MCF 10A (cell line): ENCODE results near the gene ST3GAL3. TPM values are rescaled to one million over a fixed set of nuclear protein-coding genes. Genes with fewer than 3 reads are reported as not detected.
A peak's percentile ranks its signal among the peaks of the same experiment; 100 is the strongest.

Experiments
- BruUV-seq: library from RNA; stranded (reverse); fragments of 400-500 nt; replicated peaks from 2 replicates; lab custom pipeline; 2021; lab: Mats Ljungman, UMichigan
- CTCF ChIA-PET: fragments of 300-600 bp; sonication (Branson Sonifier 250); formaldehyde crosslinking; extraction: SDS; loops from one replicate; lab custom pipeline; 2021; ENCODE audit warnings: antibody characterized with exemption, inconsistent platforms; lab: Yijun Ruan, JAX
- POLR2A ChIA-PET: fragments of 300-600, 350-650 bp; sonication (Branson Sonifier 250); formaldehyde crosslinking; extraction: SDS; loops from one replicate; lab custom pipeline; 2020; ENCODE audit warnings: antibody characterized with exemption, inconsistent platforms; lab: Yijun Ruan, JAX
- DNase-seq: peaks from one replicate; pipeline ENCODE4 v3.0.0-alpha.2; 2018; ENCODE audit not compliant: unreplicated experiment
- H3K27ac Mint-ChIP-seq: one replicate; pipeline ENCODE4 v1.8.0; 2022; ENCODE audit warnings: mild to moderate bottlenecking, low read depth, mixed read lengths; ENCODE audit not compliant: unreplicated experiment
- H3K27me3 Mint-ChIP-seq: one replicate; pipeline ENCODE4 v1.8.0; 2022; ENCODE audit warnings: mixed read lengths; ENCODE audit not compliant: insufficient read depth, unreplicated experiment
- H3K36me3 Mint-ChIP-seq: one replicate; pipeline ENCODE4 v1.8.0; 2022; ENCODE audit warnings: mild to moderate bottlenecking, moderate library complexity, mixed read lengths; ENCODE audit not compliant: insufficient read depth, unreplicated experiment
- H3K4me1 Mint-ChIP-seq: one replicate; pipeline ENCODE4 v1.8.0; 2022; ENCODE audit warnings: mixed read lengths; ENCODE audit not compliant: insufficient read depth, unreplicated experiment
- H3K4me3 Mint-ChIP-seq: one replicate; pipeline ENCODE4 v1.8.0; 2022; ENCODE audit warnings: mild to moderate bottlenecking, moderate library complexity, mixed read lengths; ENCODE audit not compliant: unreplicated experiment
- H3K9me3 Mint-ChIP-seq: one replicate; pipeline ENCODE4 v1.8.0; 2022; ENCODE audit warnings: mixed read lengths; ENCODE audit not compliant: unreplicated experiment
- intact Hi-C: fragments of 100-400 bp; cut with micrococcal nuclease; formaldehyde crosslinking; loops from 2 replicates; pipeline ENCODE4 v1.14.1; 2022
- total RNA-seq: library from RNA; stranded (reverse); gene quantifications from 2 replicates; pipeline ENCODE4 v1.2.3, GENCODE V29; 2022
- TF ChIP-seq, protein P1 (sequence below): fragments of 200-600 bp; IDR thresholded peaks from one replicate; pipeline ENCODE4 v1.8.0; 2022; ENCODE audit warnings: antibody characterized with exemption, mild to moderate bottlenecking; ENCODE audit not compliant: unreplicated experiment

ST3GAL3 gene
- total RNA-seq, 1 experiment from 2014 or later: 24.2 TPM

GRCh38 chr1:43736819-43737218 lies 29.5 kb downstream of the ST3GAL3 start:
- Mint-ChIP-seq H3K4me1 (no peaks in the 10 kb centered on the region), H3K36me3 (peaks cover 21% of the 10 kb centered on the region), H3K27me3 (no peaks in the 10 kb centered on the region), H3K9me3 (no peaks in the 10 kb centered on the region), H3K4me3 (no peak overlapping the region), H3K27ac (no peak overlapping the region)
- ChIA-PET CTCF (no interaction called here), POLR2A (interaction anchor here (0.8 kb wide), 1 partner anchor 13 kb away, joined by 3 read pairs; no protein-coding TSS in a partner anchor)
- no peak for DNase-seq
- intact Hi-C loops: no loop called here
- TF ChIP-seq, protein P1, sequence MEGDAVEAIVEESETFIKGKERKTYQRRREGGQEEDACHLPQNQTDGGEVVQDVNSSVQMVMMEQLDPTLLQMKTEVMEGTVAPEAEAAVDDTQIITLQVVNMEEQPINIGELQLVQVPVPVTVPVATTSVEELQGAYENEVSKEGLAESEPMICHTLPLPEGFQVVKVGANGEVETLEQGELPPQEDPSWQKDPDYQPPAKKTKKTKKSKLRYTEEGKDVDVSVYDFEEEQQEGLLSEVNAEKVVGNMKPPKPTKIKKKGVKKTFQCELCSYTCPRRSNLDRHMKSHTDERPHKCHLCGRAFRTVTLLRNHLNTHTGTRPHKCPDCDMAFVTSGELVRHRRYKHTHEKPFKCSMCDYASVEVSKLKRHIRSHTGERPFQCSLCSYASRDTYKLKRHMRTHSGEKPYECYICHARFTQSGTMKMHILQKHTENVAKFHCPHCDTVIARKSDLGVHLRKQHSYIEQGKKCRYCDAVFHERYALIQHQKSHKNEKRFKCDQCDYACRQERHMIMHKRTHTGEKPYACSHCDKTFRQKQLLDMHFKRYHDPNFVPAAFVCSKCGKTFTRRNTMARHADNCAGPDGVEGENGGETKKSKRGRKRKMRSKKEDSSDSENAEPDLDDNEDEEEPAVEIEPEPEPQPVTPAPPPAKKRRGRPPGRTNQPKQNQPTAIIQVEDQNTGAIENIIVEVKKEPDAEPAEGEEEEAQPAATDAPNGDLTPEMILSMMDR: no peak
- no TSS peak for BruUV-seq

GRCh38 chr1:43742026-43742425 lies 34.7 kb downstream of the ST3GAL3 start:
- TF ChIP-seq, protein P1: no peak
- Mint-ChIP-seq H3K4me1 (no peaks in the 10 kb centered on the region), H3K27me3 (no peaks in the 10 kb centered on the region), H3K36me3 (peaks cover 16% of the 10 kb centered on the region), H3K27ac (no peak overlapping the region), H3K9me3 (no peaks in the 10 kb centered on the region), H3K4me3 (no peak overlapping the region)
- no peak for DNase-seq
- BruUV-seq: no TSS peak
- ChIA-PET POLR2A (no interaction called here), CTCF (interaction anchor here (2.1 kb wide), 1 partner anchor 22 kb away, joined by 6 read pairs; no protein-coding TSS in a partner anchor)
- intact Hi-C loops: no loop called here

GRCh38 chr1:43743206-43743605 lies 35.9 kb downstream of the ST3GAL3 start:
- no peak for DNase-seq
- Mint-ChIP-seq H3K27me3 (no peaks in the 10 kb centered on the region), H3K27ac (no peak overlapping the region), H3K36me3 (peaks cover 15% of the 10 kb centered on the region), H3K9me3 (no peaks in the 10 kb centered on the region), H3K4me1 (no peaks in the 10 kb centered on the region), H3K4me3 (no peak overlapping the region)
- BruUV-seq: no TSS peak
- TF ChIP-seq, protein P1: no peak
- intact Hi-C loops: no loop called here
- ChIA-PET CTCF (interaction anchor here (0.6 kb wide), 1 partner anchor 29 kb away, joined by 3 read pairs; no protein-coding TSS in a partner anchor), POLR2A (no interaction called here)

DNA sequence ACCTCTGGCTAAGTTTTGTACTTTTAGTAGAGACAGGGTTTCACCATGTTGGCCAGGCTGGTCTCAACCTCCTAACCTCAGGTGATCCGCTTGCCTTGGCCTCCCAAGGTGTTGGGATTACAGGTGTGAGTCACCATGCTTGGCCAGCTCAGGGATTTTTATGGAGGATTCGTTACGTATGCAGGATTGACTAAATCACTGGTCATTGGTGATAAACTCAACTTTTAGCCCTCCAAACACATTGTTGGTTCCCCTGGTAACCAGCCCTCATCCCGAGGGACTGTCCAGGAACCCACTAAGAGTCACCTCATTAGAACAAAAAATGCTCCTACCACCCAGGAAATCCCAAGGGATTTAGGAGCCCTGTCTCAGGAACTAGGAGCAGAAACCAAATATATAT lies 40.4 kb downstream of the ST3GAL3 start:
- POLR2A ChIA-PET: interaction anchor here (0.6 kb wide), 1 partner anchor 233 kb away, joined by 3 read pairs; no protein-coding TSS in a partner anchor
- intact Hi-C loops: no loop called here

More for the DNA sequence above, 40.4 kb downstream of the ST3GAL3 start:
- TF ChIP-seq, protein P1: no peak
- peak; percentile 20 for DNase-seq
- no peaks in the 10 kb centered on the region for H3K27me3 Mint-ChIP-seq
- no peaks in the 10 kb centered on the region for H3K9me3 Mint-ChIP-seq
- no peaks in the 10 kb centered on the region for H3K4me1 Mint-ChIP-seq
- peaks cover 9% of the 10 kb centered on the region for H3K36me3 Mint-ChIP-seq
- CTCF ChIA-PET: interaction anchor here (1.2 to 1.3 kb wide), 2 partner anchors 16 to 187 kb away, joined by 5 read pairs; no protein-coding TSS in a partner anchor
- H3K27ac Mint-ChIP-seq: no peak overlapping the region
- BruUV-seq: no TSS peak
- H3K4me3 Mint-ChIP-seq: no peak overlapping the region
